ENCODE data around the gene ZNF311.

Gene ZNF311

GRCh38 chr6:29005183-29005885, at the start of gene ZNF311:
ZNF311 (minus strand) TSS chr6:29005315; CDS start chr6:29003954, 1,361 bp downstream.
- H4K20me1 ChIP-seq (ENCODE audit: control insufficient read depth, insufficient read depth, low read depth, low read length) = no peaks in the 10 kb centered on the region
- H3K9me2 ChIP-seq (replicated peaks; ENCODE audit: control insufficient read depth, low read length) = no peaks in the 10 kb centered on the region
- H3K4me2 ChIP-seq (ENCODE audit: low read length) = peak within 1 kb of the TSS; percentile 46
- peak within 1 kb of the TSS; percentile 21; the same call in 1 of the 2 replicates for H3K4me3 ChIP-seq (ENCODE audit: low read length)
- no peaks in the 10 kb centered on the region for H3K9me3 ChIP-seq (ENCODE audit: control insufficient read depth, insufficient read depth, low read length)
- H3K27ac ChIP-seq (ENCODE audit: low read depth, low read length) = no peak within 1 kb of the TSS
- H3F3A ChIP-seq (ENCODE audit: control insufficient read depth, insufficient read depth) = no peaks in the 10 kb centered on the region
- TF ChIP-seq EZH2phosphoT487 (IDR thresholded peaks at IDR 0.05; ENCODE audit: borderline replicate concordance, low read length) (no peak), CTCF (IDR thresholded peaks at IDR 0.05; ENCODE audit: low read depth, low read length, poor library complexity, severe bottlenecking) (no peak)
- H3K36me3 ChIP-seq (ENCODE audit: control insufficient read depth, low read length) = no peaks in the 10 kb centered on the region
- peaks cover 32% of the 10 kb centered on the region for H3K27me3 ChIP-seq (ENCODE audit: control insufficient read depth, low read length)
- H3K79me2 ChIP-seq (ENCODE audit: control insufficient read depth, low read length) = no peaks in the 10 kb centered on the region
- peaks cover 6% of the 10 kb centered on the region; the same call in 1 of the 2 replicates for H3K4me1 ChIP-seq (ENCODE audit: control insufficient read depth, low read length)

GRCh38 chr6:29051680-29052079, 46.6 kb upstream of the ZNF311 start:
- Histone ChIP-seq H3K9me2 (replicated peaks; ENCODE audit: control insufficient read depth, low read length) (no peaks in the 10 kb centered on the region; the same call in 1 of the 2 replicates), H3F3A (ENCODE audit: control insufficient read depth, insufficient read depth) (no peaks in the 10 kb centered on the region), H3K4me2 (ENCODE audit: low read length) (no peak overlapping the region), H3K79me2 (ENCODE audit: control insufficient read depth, low read length) (no peaks in the 10 kb centered on the region), H4K20me1 (ENCODE audit: control insufficient read depth, insufficient read depth, low read depth, low read length) (no peaks in the 10 kb centered on the region), H3K27me3 (ENCODE audit: control insufficient read depth, low read length) (no peaks in the 10 kb centered on the region), H3K36me3 (ENCODE audit: control insufficient read depth, low read length) (no peaks in the 10 kb centered on the region), H3K27ac (ENCODE audit: low read depth, low read length) (no peak overlapping the region), H3K9me3 (ENCODE audit: control insufficient read depth, insufficient read depth, low read length) (no peaks in the 10 kb centered on the region), H3K4me1 (ENCODE audit: control insufficient read depth, low read length) (no peaks in the 10 kb centered on the region), H3K4me3 (ENCODE audit: low read length) (no peak overlapping the region)
- TF ChIP-seq CTCF (IDR thresholded peaks at IDR 0.05; ENCODE audit: low read depth, low read length, poor library complexity, severe bottlenecking) (no peak), EZH2phosphoT487 (IDR thresholded peaks at IDR 0.05; ENCODE audit: borderline replicate concordance, low read length) (no peak)

- H3K4me1 ChIP-seq (ENCODE audit: control insufficient read depth, low read length) = no peaks in the 10 kb centered on the region
These were observed 40.0 kb upstream of the ZNF311 start, which contains the start of gene OR2W1 for GRCh38 chr6:29045075-29045474. OR2W1 (minus strand) TSS chr6:29045175; CDS start chr6:29045175, 0 bp downstream.

More at GRCh38 chr6:29045075-29045474, 40.0 kb upstream of the ZNF311 start, which contains the start of gene OR2W1:
- no peaks in the 10 kb centered on the region for H3K27me3 ChIP-seq (ENCODE audit: control insufficient read depth, low read length)
- TF ChIP-seq EZH2phosphoT487 (IDR thresholded peaks at IDR 0.05; ENCODE audit: borderline replicate concordance, low read length) (no peak), CTCF (IDR thresholded peaks at IDR 0.05; ENCODE audit: low read depth, low read length, poor library complexity, severe bottlenecking) (no peak)
- no peak within 1 kb of the TSS for H3K27ac ChIP-seq (ENCODE audit: low read depth, low read length)
- H3K9me3 ChIP-seq (ENCODE audit: control insufficient read depth, insufficient read depth, low read length) = no peaks in the 10 kb centered on the region
- no peaks in the 10 kb centered on the region for H3K36me3 ChIP-seq (ENCODE audit: control insufficient read depth, low read length)
- no peak within 1 kb of the TSS for H3K4me3 ChIP-seq (ENCODE audit: low read length)
- no peak within 1 kb of the TSS for H3K4me2 ChIP-seq (ENCODE audit: low read length)
- H3F3A ChIP-seq (ENCODE audit: control insufficient read depth, insufficient read depth) = no peaks in the 10 kb centered on the region
- H3K79me2 ChIP-seq (ENCODE audit: control insufficient read depth, low read length) = no peaks in the 10 kb centered on the region
- H3K9me2 ChIP-seq (replicated peaks; ENCODE audit: control insufficient read depth, low read length) = no peaks in the 10 kb centered on the region
- no peaks in the 10 kb centered on the region for H4K20me1 ChIP-seq (ENCODE audit: control insufficient read depth, insufficient read depth, low read depth, low read length)
